GM03348 (cell line): ENCODE measurements around the gene TRDN.
"Not testable (repeated sequence)": the region's sequence is repeated elsewhere in the genome, so short reads cannot be mapped to it uniquely, and the experiment has no call there.

ENCODE experiments used
- DNase-seq: peaks from one replicate; pipeline ENCODE4 v3.0.0; 2012; ENCODE audit warnings: low spot score

TRDN gene

GRCh38 chr6:123632641-123633040, 4.1 kb downstream of the TRDN start:
- no peak for DNase-seq

GRCh38 chr6:123629258-123629941, 7.3 kb downstream of the TRDN start:
- DNase-seq = no peak

- no peak for DNase-seq
Observed at GRCh38 chr6:123625696-123626095, 11.1 kb downstream of the TRDN start.

- no peak for DNase-seq
Observed at GRCh38 chr6:123622780-123623179, 14.0 kb downstream of the TRDN start.

GRCh38 chr6:123619156-123619555, 17.6 kb downstream of the TRDN start:
- DNase-seq = no peak

GRCh38 chr6:123616942-123617341, 19.8 kb downstream of the TRDN start:
- no peak for DNase-seq

- DNase-seq = no peak
Observed at GRCh38 chr6:123616016-123616415, 20.7 kb downstream of the TRDN start.

GRCh38 chr6:123610779-123611178, 26.0 kb downstream of the TRDN start:
- no peak for DNase-seq

GRCh38 chr6:123604067-123604466, 32.7 kb downstream of the TRDN start:
- DNase-seq = no peak

GRCh38 chr6:123598011-123598410, 38.7 kb downstream of the TRDN start:
- DNase-seq = no peak

GRCh38 chr6:123594776-123595175, 42.0 kb downstream of the TRDN start:
- DNase-seq = no peak

GRCh38 chr6:123592426-123592825, 44.3 kb downstream of the TRDN start:
- DNase-seq = no peak

- no peak for DNase-seq
Observed at GRCh38 chr6:123589973-123590372, 46.8 kb downstream of the TRDN start.

GRCh38 chr6:123589317-123589716, 47.4 kb downstream of the TRDN start:
- no peak for DNase-seq

GRCh38 chr6:123588546-123588895, 48.2 kb downstream of the TRDN start:
- DNase-seq = no peak

- no peak for DNase-seq
Observed at GRCh38 chr6:123587838-123588545, 48.8 kb downstream of the TRDN start.

GRCh38 chr6:123587407-123587806, 49.3 kb downstream of the TRDN start:
- not testable (repeated sequence) for DNase-seq

GRCh38 chr6:123580331-123580730, 56.4 kb downstream of the TRDN start:
- DNase-seq = no peak

GRCh38 chr6:123575188-123575587, 61.6 kb downstream of the TRDN start:
- no peak for DNase-seq

GRCh38 chr6:123570813-123571684, 65.7 kb downstream of the TRDN start:
- DNase-seq = no peak

GRCh38 chr6:123569575-123569974, 67.2 kb downstream of the TRDN start:
- DNase-seq = no peak

- no peak for DNase-seq
Observed at GRCh38 chr6:123565529-123565928, 71.2 kb downstream of the TRDN start.

GRCh38 chr6:123564361-123564760, 72.4 kb downstream of the TRDN start:
- DNase-seq = no peak
